GM12878 (cell line): ENCODE data around the gene CNRIP1. TPM values are rescaled to one million over a fixed set of nuclear protein-coding genes. Genes with fewer than 3 reads are reported as not detected.

ENCODE experiments used
- ASH2L ChIP-seq: fragments of 300-600, 200-600 bp; sonication (generic); IDR thresholded peaks from 2 replicates; pipeline ENCODE4 v1.6.1; 2017; ENCODE audit warnings: low read depth, mild to moderate bottlenecking, borderline replicate concordance
- ATF7 ChIP-seq: fragments of 450-650 bp; IDR thresholded peaks from 2 replicates; pipeline ENCODE4 v1.6.1; 2016; ENCODE audit warnings: low read depth, mild to moderate bottlenecking
- ELK1 ChIP-seq: IDR thresholded peaks from 2 replicates; pipeline ENCODE4 v1.6.1; 2012; ENCODE audit warnings: low read depth, low read length, improper control_type of control experiment
- GATAD2B ChIP-seq: fragments of 450-650 bp; conservative IDR thresholded peaks from 2 replicates; pipeline ENCODE4 v1.6.1; 2017; ENCODE audit warnings: low read depth, mild to moderate bottlenecking, moderate library complexity
- IKZF2 ChIP-seq, 2 experiments: fragments of 450-650 bp; IDR thresholded peaks; 2 replicates each; pipeline ENCODE4 v1.6.1; 2017; ENCODE audit warnings: mild to moderate bottlenecking in 2 of 2, moderate library complexity in 2 of 2
- MEF2B ChIP-seq: fragments of 450-650 bp; IDR thresholded peaks from 2 replicates; pipeline ENCODE4 v1.6.1; 2018; ENCODE audit warnings: mild to moderate bottlenecking, moderate library complexity; ENCODE audit not compliant: partially characterized antibody, poor library complexity, severe bottlenecking
- RFX5 ChIP-seq: IDR thresholded peaks from 2 replicates; pipeline ENCODE4 v1.6.1; 2011; ENCODE audit warnings: low read depth, low read length, improper control_type of control experiment
- RUNX3 ChIP-seq: IDR thresholded peaks from 2 replicates; pipeline ENCODE4 v1.6.1; 2012; ENCODE audit warnings: low read length, inconsistent platforms
- SMARCA5 ChIP-seq: fragments of 450-650 bp; IDR thresholded peaks from 2 replicates; pipeline ENCODE4 v1.6.1; 2017; ENCODE audit warnings: mild to moderate bottlenecking
- SUPT20H ChIP-seq: IDR thresholded peaks from 2 replicates; pipeline ENCODE4 v1.6.1; 2011; ENCODE audit warnings: low read depth, mild to moderate bottlenecking, low read length, moderate library complexity, borderline replicate concordance; ENCODE audit not compliant: control insufficient read depth
- TCF12 ChIP-seq: IDR thresholded peaks from 2 replicates; pipeline ENCODE4 v1.6.1; 2011; ENCODE audit warnings: low read depth, mild to moderate bottlenecking, low read length
- YBX1 ChIP-seq: fragments of 450-650 bp; IDR thresholded peaks from 2 replicates; pipeline ENCODE4 v1.6.1; 2016; ENCODE audit warnings: antibody characterized with exemption
- polyA plus RNA-seq, 11 experiments: library from polyadenylated mRNA; depleted of rRNA in 4 of 11; unstranded in 6 of 11; stranded (reverse) in 5 of 11; fragments of >200 nt; fragmentation: Nextera tagmentation in 4 of 11; fragmentation: Illumina TruSeq in 1 of 11; extraction: Ambion mirVana in 4 of 11; extraction: Trizol in 1 of 11; gene quantifications; 1 replicate in 1 of 11; 2 replicates in 10 of 11; pipeline versions ENCODE4 v1.2.1 to v1.2.3, GENCODE V29; 2011 to 2016; ENCODE audit warnings: inconsistent platforms in 2 of 11, missing spikeins in 2 of 11, low read depth in 1 of 11
- total RNA-seq, 4 experiments: library from RNA; depleted of rRNA in 3 of 4; stranded (reverse); fragments of >200 nt in 3 of 4; fragmentation: Illumina TruSeq in 1 of 4; extraction: Trizol in 1 of 4; gene quantifications; 2 replicates each; pipeline versions ENCODE4 v1.2.1 to v1.2.3, GENCODE V29; 2013 to 2021
- TF ChIP-seq, protein P1 (sequence below): fragments of 450-650 bp; IDR thresholded peaks from 2 replicates; pipeline ENCODE4 v1.6.1; 2017; ENCODE audit warnings: mild to moderate bottlenecking, moderate library complexity

Gene CNRIP1
- total and polyA plus RNA-seq, 10 of the 15 experiments (the other 5 are each of a cell fraction or from before 2014, with no cell fraction given) = not detected

- TF ChIP-seq TCF12 (no peak), ATF7 (peak; percentile 61), IKZF2 (IDR thresholded peaks at IDR 0.05) (peak in 1 of 2 experiments; percentile 59; a peak in 1 of 4 replicates), YBX1 (no peak), ASH2L (no peak), SMARCA5 (no peak; the same call in 1 of the 2 replicates), ELK1 (peak; percentile 75), RFX5 (no peak), RUNX3 (peak; percentile 31; the same call in 1 of the 2 replicates), GATAD2B (peak; percentile 88; the same call in 1 of the 2 replicates), SUPT20H (no peak), MEF2B (no peak)
- TF ChIP-seq, protein P1, sequence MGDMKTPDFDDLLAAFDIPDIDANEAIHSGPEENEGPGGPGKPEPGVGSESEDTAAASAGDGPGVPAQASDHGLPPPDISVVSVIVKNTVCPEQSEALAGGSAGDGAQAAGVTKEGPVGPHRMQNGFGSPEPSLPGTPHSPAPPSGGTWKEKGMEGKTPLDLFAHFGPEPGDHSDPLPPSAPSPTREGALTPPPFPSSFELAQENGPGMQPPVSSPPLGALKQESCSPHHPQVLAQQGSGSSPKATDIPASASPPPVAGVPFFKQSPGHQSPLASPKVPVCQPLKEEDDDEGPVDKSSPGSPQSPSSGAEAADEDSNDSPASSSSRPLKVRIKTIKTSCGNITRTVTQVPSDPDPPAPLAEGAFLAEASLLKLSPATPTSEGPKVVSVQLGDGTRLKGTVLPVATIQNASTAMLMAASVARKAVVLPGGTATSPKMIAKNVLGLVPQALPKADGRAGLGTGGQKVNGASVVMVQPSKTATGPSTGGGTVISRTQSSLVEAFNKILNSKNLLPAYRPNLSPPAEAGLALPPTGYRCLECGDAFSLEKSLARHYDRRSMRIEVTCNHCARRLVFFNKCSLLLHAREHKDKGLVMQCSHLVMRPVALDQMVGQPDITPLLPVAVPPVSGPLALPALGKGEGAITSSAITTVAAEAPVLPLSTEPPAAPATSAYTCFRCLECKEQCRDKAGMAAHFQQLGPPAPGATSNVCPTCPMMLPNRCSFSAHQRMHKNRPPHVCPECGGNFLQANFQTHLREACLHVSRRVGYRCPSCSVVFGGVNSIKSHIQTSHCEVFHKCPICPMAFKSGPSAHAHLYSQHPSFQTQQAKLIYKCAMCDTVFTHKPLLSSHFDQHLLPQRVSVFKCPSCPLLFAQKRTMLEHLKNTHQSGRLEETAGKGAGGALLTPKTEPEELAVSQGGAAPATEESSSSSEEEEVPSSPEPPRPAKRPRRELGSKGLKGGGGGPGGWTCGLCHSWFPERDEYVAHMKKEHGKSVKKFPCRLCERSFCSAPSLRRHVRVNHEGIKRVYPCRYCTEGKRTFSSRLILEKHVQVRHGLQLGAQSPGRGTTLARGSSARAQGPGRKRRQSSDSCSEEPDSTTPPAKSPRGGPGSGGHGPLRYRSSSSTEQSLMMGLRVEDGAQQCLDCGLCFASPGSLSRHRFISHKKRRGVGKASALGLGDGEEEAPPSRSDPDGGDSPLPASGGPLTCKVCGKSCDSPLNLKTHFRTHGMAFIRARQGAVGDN = peak; percentile 52; the same call in 1 of the 2 replicates
Measured at GRCh38 chr2:68252400-68253218, 67.1 kb downstream of the CNRIP1 start, which contains the start of gene PPP3R1 (continued).
